PC-9 (cell line): Measurements from ENCODE around the gene CADM1. TPM values are rescaled to one million over a fixed set of nuclear protein-coding genes. Genes with fewer than 3 reads are reported as not detected.

Experiments
- BruUV-seq: library from RNA; stranded (reverse); fragments of 400-500 nt; replicated peaks from 2 replicates; lab custom pipeline; 2021; lab: Mats Ljungman, UMichigan
- CTCF ChIA-PET: fragments of 300-600 bp; sonication (Branson Sonifier 250); formaldehyde crosslinking; loops from one replicate; lab custom pipeline; 2022; ENCODE audit warnings: antibody characterized with exemption; lab: Charles Lee
- POLR2A ChIA-PET: fragments of 300-600 bp; sonication (Branson Sonifier 250); formaldehyde crosslinking; loops from one replicate; lab custom pipeline; 2022; ENCODE audit warnings: antibody characterized with exemption; ENCODE audit not compliant: unreplicated experiment; lab: Charles Lee
- DNase-seq, 2 experiments: peaks; one replicate each; pipeline versions ENCODE4 v3.0.0 to v3.0.0-alpha.2; 2015 to 2022; ENCODE audit warnings: mixed read lengths in 1 of 2
- H2AFZ ChIP-seq: fragments of 200-600 bp; sonication (generic); 2 replicates; pipeline ENCODE4 v1.8.1; 2017; ENCODE audit warnings: antibody characterized with exemption
- H3F3A ChIP-seq: fragments of 200-600 bp; sonication (generic); 2 replicates; pipeline ENCODE4 v1.8.1; 2017; ENCODE audit warnings: antibody characterized with exemption, mild to moderate bottlenecking, low read depth; ENCODE audit not compliant: insufficient read depth
- H3K27ac ChIP-seq: fragments of 200-600 bp; sonication (generic); 2 replicates; pipeline ENCODE4 v1.6.1; 2016; ENCODE audit warnings: mixed run types
- H3K27me3 ChIP-seq: fragments of 200-600 bp; sonication (generic); 2 replicates; pipeline ENCODE4 v1.6.1; 2016; ENCODE audit warnings: low read depth, mixed run types; ENCODE audit not compliant: insufficient read depth
- H3K36me3 ChIP-seq: fragments of 200-600 bp; sonication (generic); 2 replicates; pipeline ENCODE4 v1.6.1; 2016; ENCODE audit warnings: low read depth, mixed run types
- H3K4me1 ChIP-seq: fragments of 200-600 bp; sonication (generic); replicated peaks from 2 replicates; pipeline ENCODE4 v1.6.1; 2016; ENCODE audit warnings: mixed run types; ENCODE audit not compliant: insufficient read depth
- H3K4me2 ChIP-seq: fragments of 200-600 bp; sonication (generic); 2 replicates; pipeline ENCODE4 v1.6.1; 2017; ENCODE audit warnings: mixed run types
- H3K4me3 ChIP-seq: fragments of 200-600 bp; sonication (generic); 2 replicates; pipeline ENCODE4 v1.6.1; 2016; ENCODE audit warnings: mixed run types
- H3K79me2 ChIP-seq: fragments of 200-600 bp; sonication (generic); 2 replicates; pipeline ENCODE4 v1.6.1; 2017; ENCODE audit warnings: low read depth, mixed run types
- H3K9me2 ChIP-seq: fragments of 200-600 bp; sonication (generic); 2 replicates; pipeline ENCODE4 v1.8.1; 2017; ENCODE audit warnings: mild to moderate bottlenecking; ENCODE audit not compliant: insufficient read depth
- H3K9me3 ChIP-seq: fragments of 200-600 bp; sonication (generic); 2 replicates; pipeline ENCODE4 v1.8.1; 2016; ENCODE audit warnings: low read depth; ENCODE audit not compliant: insufficient read depth
- H4K20me1 ChIP-seq: fragments of 200-600 bp; sonication (generic); 2 replicates; pipeline ENCODE4 v1.8.1; 2017; ENCODE audit not compliant: insufficient read depth
- CTCF ChIP-seq: fragments of 200-600 bp; sonication (generic); conservative IDR thresholded peaks from 2 replicates; pipeline ENCODE4 v1.6.1; 2017; ENCODE audit warnings: mixed run types, antibody characterized with exemption, mild to moderate bottlenecking, moderate library complexity
- EZH2 ChIP-seq: fragments of 200-600 bp; sonication (generic); IDR thresholded peaks from 2 replicates; pipeline ENCODE4 v1.8.0; 2017; ENCODE audit warnings: antibody characterized with exemption, low read depth
- intact Hi-C: fragments of 100-400 bp; cut with micrococcal nuclease; formaldehyde crosslinking; loops from one replicate; pipeline ENCODE4 v1.10.0; 2022; ENCODE audit not compliant: unreplicated experiment
- total RNA-seq: library from RNA; stranded (reverse); gene quantifications from 2 replicates; pipeline ENCODE4 v1.2.3, GENCODE V29; 2021

The CADM1 gene
- total RNA-seq, 1 experiment from 2014 or later, result not detected

GRCh38 chr11:115191761-115192160 is 312.5 kb downstream of the CADM1 start:
- Histone ChIP-seq H3K36me3 (no peaks in the 10 kb centered on the region), H4K20me1 (peaks cover 4% of the 10 kb centered on the region; the same call in 1 of the 2 replicates), H3K27me3 (peaks cover 61% of the 10 kb centered on the region), H3K9me3 (no peaks in the 10 kb centered on the region), H3K4me1 (no peaks in the 10 kb centered on the region), H3K4me2 (no peak overlapping the region), H2AFZ (no peak overlapping the region), H3K4me3 (no peak overlapping the region), H3K27ac (no peak overlapping the region), H3K79me2 (no peaks in the 10 kb centered on the region), H3K9me2 (no peaks in the 10 kb centered on the region), H3F3A (no peaks in the 10 kb centered on the region)
- ChIA-PET POLR2A (no interaction called here), CTCF (no interaction called here)
- TF ChIP-seq CTCF, result no peak
- no peak for TF ChIP-seq EZH2
- intact Hi-C loops, result no loop called here
- BruUV-seq, result no TSS peak
- no peak for DNase-seq

- POLR2A ChIA-PET, result no interaction called here
- CTCF ChIA-PET, result no interaction called here
- intact Hi-C loops, result no loop called here
- no peaks in the 10 kb centered on the region for H3K9me3 ChIP-seq
- no peak overlapping the region for H3K4me3 ChIP-seq
- H2AFZ ChIP-seq, result no peak overlapping the region
- BruUV-seq, result no TSS peak
- H3K79me2 ChIP-seq, result no peaks in the 10 kb centered on the region
- DNase-seq, result no peak
- no peaks in the 10 kb centered on the region for H3K9me2 ChIP-seq
- no peaks in the 10 kb centered on the region for H3K4me1 ChIP-seq
- TF ChIP-seq EZH2 (no peak), CTCF (no peak)
- no peaks in the 10 kb centered on the region for H3K36me3 ChIP-seq
- H3F3A ChIP-seq, result no peaks in the 10 kb centered on the region
- H3K27me3 ChIP-seq, result peaks cover 73% of the 10 kb centered on the region
- no peak overlapping the region for H3K4me2 ChIP-seq
- peaks cover 4% of the 10 kb centered on the region; the same call in 1 of the 2 replicates for H4K20me1 ChIP-seq
- H3K27ac ChIP-seq, result no peak overlapping the region
Measured at GRCh38 chr11:115190196-115190595, 314.0 kb downstream of the CADM1 start.

- Histone ChIP-seq H3K27ac (no peak overlapping the region), H3K36me3 (no peaks in the 10 kb centered on the region), H3K4me2 (no peak overlapping the region), H3F3A (no peaks in the 10 kb centered on the region), H3K4me3 (no peak overlapping the region), H2AFZ (no peak overlapping the region), H3K4me1 (no peaks in the 10 kb centered on the region), H3K27me3 (peaks cover 73% of the 10 kb centered on the region), H3K9me2 (no peaks in the 10 kb centered on the region), H3K79me2 (no peaks in the 10 kb centered on the region), H4K20me1 (peaks cover 4% of the 10 kb centered on the region; the same call in 1 of the 2 replicates), H3K9me3 (no peaks in the 10 kb centered on the region)
- ChIA-PET CTCF (no interaction called here), POLR2A (no interaction called here)
- no TSS peak for BruUV-seq
- no peak for DNase-seq
- intact Hi-C loops, result no loop called here
- TF ChIP-seq CTCF (no peak), EZH2 (no peak)
Measured at GRCh38 chr11:115188898-115189278, 315.3 kb downstream of the CADM1 start.
